ENCODE measurements around the gene NUP210.

The NUP210 gene

GRCh38 chr3:13373975-13374586 is 46.0 kb downstream of the NUP210 start:
- TF ChIP-seq ARNT (IDR thresholded peaks at IDR 0.05) (no peak), TARDBP (IDR thresholded peaks at IDR 0.05) (peak; percentile 77)
- POLR2A ChIA-PET, result no interaction called here
- CTCF ChIA-PET, result no interaction called here
- no peak for DNase-seq (ENCODE audit: extremely low spot score)

GRCh38 chr3:13372656-13373055 is 47.5 kb downstream of the NUP210 start:
- POLR2A ChIA-PET, result no interaction called here
- no peak for DNase-seq (ENCODE audit: extremely low spot score)
- CTCF ChIA-PET, result no interaction called here
- TF ChIP-seq ARNT (IDR thresholded peaks at IDR 0.05) (no peak), ZNF384 (IDR thresholded peaks at IDR 0.05) (no peak), FOXA1 (IDR thresholded peaks at IDR 0.05) (no peak), NFRKB (IDR thresholded peaks at IDR 0.05) (no peak), LEF1 (IDR thresholded peaks at IDR 0.05; ENCODE audit: borderline replicate concordance) (no peak), PKNOX1 (IDR thresholded peaks at IDR 0.05) (no peak), BHLHE40 (IDR thresholded peaks at IDR 0.05; ENCODE audit: borderline replicate concordance) (no peak), HDGF (IDR thresholded peaks at IDR 0.05; ENCODE audit: borderline replicate concordance) (no peak), SUZ12 (IDR thresholded peaks at IDR 0.05) (no peak), FOXM1 (IDR thresholded peaks at IDR 0.05; ENCODE audit: borderline replicate concordance) (no peak), ELF4 (IDR thresholded peaks at IDR 0.05) (no peak), SP1 (IDR thresholded peaks at IDR 0.05) (no peak), TARDBP (IDR thresholded peaks at IDR 0.05) (no peak), CTBP1 (IDR thresholded peaks at IDR 0.05; ENCODE audit: borderline replicate concordance) (no peak), FOXK2 (IDR thresholded peaks at IDR 0.05) (no peak)

GRCh38 chr3:13372126-13372525 is 48.0 kb downstream of the NUP210 start:
- no peak for DNase-seq (ENCODE audit: extremely low spot score)
- ChIA-PET POLR2A (no interaction called here), CTCF (no interaction called here)
- TF ChIP-seq HDGF (IDR thresholded peaks at IDR 0.05; ENCODE audit: borderline replicate concordance), result no peak
- no peak for TF ChIP-seq L3MBTL2 (conservative IDR thresholded peaks at IDR 0.05)
- TF ChIP-seq NFRKB (IDR thresholded peaks at IDR 0.05), result no peak
- TF ChIP-seq FOXA1 (IDR thresholded peaks at IDR 0.05), result no peak
- TF ChIP-seq FOXK2 (IDR thresholded peaks at IDR 0.05), result no peak
- TF ChIP-seq ARNT (IDR thresholded peaks at IDR 0.05), result no peak
- TF ChIP-seq ZNF384 (IDR thresholded peaks at IDR 0.05), result no peak
- TF ChIP-seq FOXM1 (IDR thresholded peaks at IDR 0.05; ENCODE audit: borderline replicate concordance), result no peak
- TF ChIP-seq BHLHE40 (IDR thresholded peaks at IDR 0.05; ENCODE audit: borderline replicate concordance), result no peak
- no peak for TF ChIP-seq CTBP1 (IDR thresholded peaks at IDR 0.05; ENCODE audit: borderline replicate concordance)

- ChIA-PET POLR2A (no interaction called here), CTCF (no interaction called here)
- DNase-seq (ENCODE audit: extremely low spot score), result no peak
- TF ChIP-seq LEF1 (IDR thresholded peaks at IDR 0.05; ENCODE audit: borderline replicate concordance) (no peak), FOXM1 (IDR thresholded peaks at IDR 0.05; ENCODE audit: borderline replicate concordance) (no peak), PKNOX1 (IDR thresholded peaks at IDR 0.05) (no peak), CTBP1 (IDR thresholded peaks at IDR 0.05; ENCODE audit: borderline replicate concordance) (no peak), TARDBP (IDR thresholded peaks at IDR 0.05) (no peak), ZNF384 (IDR thresholded peaks at IDR 0.05) (no peak), SUZ12 (IDR thresholded peaks at IDR 0.05) (no peak), NFRKB (IDR thresholded peaks at IDR 0.05) (no peak), ARNT (IDR thresholded peaks at IDR 0.05) (no peak), FOXA1 (IDR thresholded peaks at IDR 0.05) (no peak), SP1 (IDR thresholded peaks at IDR 0.05) (no peak), ELF4 (IDR thresholded peaks at IDR 0.05) (no peak), FOXK2 (IDR thresholded peaks at IDR 0.05) (no peak), L3MBTL2 (conservative IDR thresholded peaks at IDR 0.05) (no peak), BHLHE40 (IDR thresholded peaks at IDR 0.05; ENCODE audit: borderline replicate concordance) (no peak), HDGF (IDR thresholded peaks at IDR 0.05; ENCODE audit: borderline replicate concordance) (no peak)
These were observed 48.7 kb downstream of the NUP210 start for GRCh38 chr3:13371100-13372075.

DNA sequence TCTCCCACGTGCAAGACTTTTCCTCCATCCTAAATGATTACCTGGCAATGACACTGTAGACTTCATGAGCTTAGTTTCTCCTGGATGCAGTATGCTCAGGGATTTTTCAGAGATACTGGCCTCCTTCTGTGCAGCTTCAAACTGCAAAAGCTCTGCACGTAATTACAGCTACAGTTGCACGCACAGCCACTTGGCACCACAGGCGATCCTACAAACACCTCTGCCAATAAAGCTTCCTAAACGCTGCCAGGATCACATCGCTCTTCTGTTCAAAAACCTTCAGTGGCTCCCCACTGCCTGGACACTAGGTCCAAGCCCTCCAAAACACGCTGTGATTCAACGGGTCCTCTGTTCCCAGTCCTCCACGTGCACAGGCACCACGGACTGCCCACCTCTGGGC is 49.5 kb downstream of the NUP210 start:
- TF ChIP-seq NFRKB (IDR thresholded peaks at IDR 0.05) (no peak), SP1 (IDR thresholded peaks at IDR 0.05) (no peak), FOXK2 (IDR thresholded peaks at IDR 0.05) (no peak), SUZ12 (IDR thresholded peaks at IDR 0.05) (no peak), BHLHE40 (IDR thresholded peaks at IDR 0.05; ENCODE audit: borderline replicate concordance) (no peak), ARNT (IDR thresholded peaks at IDR 0.05) (no peak), L3MBTL2 (conservative IDR thresholded peaks at IDR 0.05) (no peak), ELF4 (IDR thresholded peaks at IDR 0.05) (no peak), LEF1 (IDR thresholded peaks at IDR 0.05; ENCODE audit: borderline replicate concordance) (no peak)
- POLR2A ChIA-PET, result no interaction called here

GRCh38 chr3:13370055-13370454 is 50.1 kb downstream of the NUP210 start:
- ChIA-PET CTCF (interaction anchor here (0.7 kb wide), 1 partner anchor 26 kb away, joined by 3 read pairs; no protein-coding TSS in a partner anchor), POLR2A (no interaction called here)
- no peak for DNase-seq (ENCODE audit: extremely low spot score)
- TF ChIP-seq BHLHE40 (IDR thresholded peaks at IDR 0.05; ENCODE audit: borderline replicate concordance) (no peak), SUZ12 (IDR thresholded peaks at IDR 0.05) (no peak), CTBP1 (IDR thresholded peaks at IDR 0.05; ENCODE audit: borderline replicate concordance) (no peak), ZNF384 (IDR thresholded peaks at IDR 0.05) (no peak), L3MBTL2 (conservative IDR thresholded peaks at IDR 0.05) (no peak), NFRKB (IDR thresholded peaks at IDR 0.05) (no peak), LEF1 (IDR thresholded peaks at IDR 0.05; ENCODE audit: borderline replicate concordance) (no peak), FOXK2 (IDR thresholded peaks at IDR 0.05) (no peak)

More for the DNA sequence above, 49.5 kb downstream of the NUP210 start:
- CTCF ChIA-PET, result interaction anchor here (0.7 kb wide), 1 partner anchor 26 kb away, joined by 3 read pairs; no protein-coding TSS in a partner anchor
- no peak for DNase-seq (ENCODE audit: extremely low spot score)

Measured in HEK293T (cell line).